K562 (cell line): Measurements from ENCODE around the gene CPEB1. TPM values are rescaled to one million over a fixed set of nuclear protein-coding genes. Genes with fewer than 3 reads are reported as not detected.

Experiments
- ARID4B ChIP-seq: sonication (generic); formaldehyde crosslinking; IDR thresholded peaks from 2 replicates; pipeline ENCODE4 v1.8.0; 2022; ENCODE audit warnings: mild to moderate bottlenecking, missing genetic modification reagents
- KLF1 ChIP-seq: fragments of 450-650 bp; IDR thresholded peaks from 2 replicates; pipeline ENCODE4 v1.6.1; 2016; ENCODE audit warnings: missing genetic modification characterization, missing compliant biosample characterization
- NCOA1 ChIP-seq: fragments of 450-650 bp; IDR thresholded peaks from 2 replicates; pipeline ENCODE4 v1.6.1; 2016; ENCODE audit warnings: low read depth
- TEAD4 ChIP-seq, 2 experiments: sonication (generic) in 1 of 2; formaldehyde crosslinking in 1 of 2; IDR thresholded peaks; 2 replicates each; pipeline versions ENCODE4 v1.6.1 to v1.8.0; 2012 to 2022; ENCODE audit warnings: borderline replicate concordance in 1 of 2, inconsistent platforms in 1 of 2, low read length in 1 of 2, mild to moderate bottlenecking in 1 of 2, missing genetic modification reagents in 1 of 2
- TRIM25 ChIP-seq: fragments of 450-650 bp; IDR thresholded peaks from 2 replicates; pipeline ENCODE4 v1.7.0; 2016; ENCODE audit warnings: borderline replicate concordance
- ZBTB40 ChIP-seq, 2 experiments: fragments of 450-650 bp in 1 of 2; sonication (generic) in 1 of 2; formaldehyde crosslinking in 1 of 2; IDR thresholded peaks; 2 replicates each; pipeline versions ENCODE4 v1.7.1 to v1.9.0; 2016 to 2022; ENCODE audit warnings: inconsistent platforms in 1 of 2, mild to moderate bottlenecking in 1 of 2, missing genetic modification reagents in 1 of 2
- ZNF121 ChIP-seq: sonication (generic); formaldehyde crosslinking; conservative IDR thresholded peaks from 2 replicates; pipeline ENCODE4 v1.8.0; 2022; ENCODE audit warnings: missing genetic modification reagents
- polyA plus RNA-seq, 8 experiments: library from polyadenylated mRNA; depleted of rRNA in 4 of 8; stranded (reverse) in 5 of 8; unstranded in 3 of 8; fragments of >200 nt; fragmentation: Nextera tagmentation in 2 of 8; fragmentation: Illumina TruSeq in 1 of 8; extraction: Ambion mirVana in 2 of 8; extraction: Trizol in 1 of 8; gene quantifications; 2 replicates each; pipeline versions ENCODE4 v1.2.1 to v1.2.3, GENCODE V29; 2011 to 2014; ENCODE audit warnings: inconsistent platforms in 1 of 8, missing spikeins in 1 of 8
- total RNA-seq, 7 experiments: library from RNA; depleted of rRNA in 6 of 7; stranded (reverse); fragments of >200 nt in 6 of 7; fragmentation: Illumina TruSeq in 2 of 7; extraction: Trizol in 2 of 7; gene quantifications; 2 replicates each; pipeline versions ENCODE4 v1.2.1 to v1.2.3, GENCODE V29; 2011 to 2021; ENCODE audit warnings: low replicate concordance in 1 of 7

Gene CPEB1
- total and polyA plus RNA-seq, 9 of the 15 experiments (the other 6 are each of a cell fraction or from before 2014, with no cell fraction given), result 2.2 to 13.4 (median 9.7) TPM

- TF ChIP-seq ZBTB40 (IDR thresholded peaks at IDR 0.05) (no peak), ZBTB40 (CRISPR knock-in tag; IDR thresholded peaks at IDR 0.05) (no peak), ARID4B (CRISPR knock-in tag) (no peak), TRIM25 (no peak), KLF1 (tag) (no peak), ZNF121 (no peak), NCOA1 (no peak), TEAD4 (IDR thresholded peaks at IDR 0.05; ENCODE audit: low read length) (no peak), TEAD4 (CRISPR knock-in tag; IDR thresholded peaks at IDR 0.05; ENCODE audit: borderline replicate concordance) (no peak)
Observed at GRCh38 chr15:82532991-82533481, 114.1 kb downstream of the CPEB1 start (continued).
